ENCODE results near the gene NPTXR. TPM values are rescaled to one million over a fixed set of nuclear protein-coding genes. Genes with fewer than 3 reads are reported as not detected.

NPTXR gene
- total RNA-seq, 2 experiments from 2014 or later, result 4.2 to 4.6 TPM

DNA sequence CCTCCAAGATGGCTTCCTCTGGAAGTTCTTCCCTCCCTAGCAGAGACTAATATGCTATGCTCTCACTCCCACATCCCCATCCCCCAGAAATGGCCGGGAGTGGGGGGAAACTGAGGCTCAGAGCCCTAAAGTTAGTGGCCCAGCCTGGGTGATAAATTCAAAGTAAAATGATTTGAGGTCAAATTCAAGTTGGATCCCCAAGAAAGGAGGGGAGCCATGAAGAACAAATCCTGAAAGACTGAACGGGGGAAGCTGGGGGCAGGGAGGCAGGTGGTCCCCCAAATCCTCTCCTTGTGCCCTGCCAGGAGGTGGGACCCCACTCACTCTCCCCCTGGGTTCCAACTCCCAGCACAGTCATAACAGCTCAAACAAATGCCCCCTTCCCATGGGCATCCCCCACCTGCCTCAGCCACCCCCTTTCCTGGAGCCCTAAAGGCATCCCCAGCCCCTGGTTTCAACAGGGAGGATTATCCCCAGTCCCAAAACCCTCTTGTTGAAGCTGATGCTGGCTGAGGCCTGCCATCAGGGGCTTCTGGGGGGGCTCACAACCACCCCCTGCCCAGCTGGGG, 27.0 kb upstream of the NPTXR start:
- peak overlapping the region; percentile 44 to 66 for H3K27ac ChIP-seq (ENCODE audit: low read depth in 1 of 2, low read length in 2 of 2)
- intact Hi-C loops (cut with DNase I, micrococcal nuclease), result loop anchor here (1.0 to 5.0 kb wide), 8 partner anchors 111 to 656 kb away; partner anchors contain the start of genes APOBEC3B (in 1 of the 2), CBX7 (in 1 of the 2), CSNK1E (in 1 of the 2) and RPL3 (in 1 of the 2)
- Mint-ChIP-seq H3K27ac (peak overlapping the region; percentile 89), H3K27me3 (no peaks in the 10 kb centered on the region), H3K9me3 (no peaks in the 10 kb centered on the region), H3K4me3 (peak overlapping the region; percentile 95), H3K36me3 (ENCODE audit: low read depth) (peaks cover 29% of the 10 kb centered on the region), H3K4me1 (ENCODE audit: low read depth) (peaks cover 57% of the 10 kb centered on the region)
- DNase-seq (peak in 1 of 14 experiments; percentile 29), ATAC-seq (ENCODE audit: poor library complexity) (no peak)
- no peaks in the 10 kb centered on the region for H3K9me3 ChIP-seq (ENCODE audit: control insufficient read depth in 1 of 2, insufficient read depth in 1 of 2, low read length in 2 of 2)
- H3K4me3 ChIP-seq (ENCODE audit: low read length), result peak overlapping the region; percentile 63
- TF ChIP-seq, protein P1, sequence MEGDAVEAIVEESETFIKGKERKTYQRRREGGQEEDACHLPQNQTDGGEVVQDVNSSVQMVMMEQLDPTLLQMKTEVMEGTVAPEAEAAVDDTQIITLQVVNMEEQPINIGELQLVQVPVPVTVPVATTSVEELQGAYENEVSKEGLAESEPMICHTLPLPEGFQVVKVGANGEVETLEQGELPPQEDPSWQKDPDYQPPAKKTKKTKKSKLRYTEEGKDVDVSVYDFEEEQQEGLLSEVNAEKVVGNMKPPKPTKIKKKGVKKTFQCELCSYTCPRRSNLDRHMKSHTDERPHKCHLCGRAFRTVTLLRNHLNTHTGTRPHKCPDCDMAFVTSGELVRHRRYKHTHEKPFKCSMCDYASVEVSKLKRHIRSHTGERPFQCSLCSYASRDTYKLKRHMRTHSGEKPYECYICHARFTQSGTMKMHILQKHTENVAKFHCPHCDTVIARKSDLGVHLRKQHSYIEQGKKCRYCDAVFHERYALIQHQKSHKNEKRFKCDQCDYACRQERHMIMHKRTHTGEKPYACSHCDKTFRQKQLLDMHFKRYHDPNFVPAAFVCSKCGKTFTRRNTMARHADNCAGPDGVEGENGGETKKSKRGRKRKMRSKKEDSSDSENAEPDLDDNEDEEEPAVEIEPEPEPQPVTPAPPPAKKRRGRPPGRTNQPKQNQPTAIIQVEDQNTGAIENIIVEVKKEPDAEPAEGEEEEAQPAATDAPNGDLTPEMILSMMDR (IDR thresholded peaks at IDR 0.05), result no peak
- ChIA-PET CTCF (interaction anchor here (0.5 to 3.5 kb wide), 28 partner anchors 8 to 528 kb away, joined by 3 to 73 read pairs (median 4); partner anchors contain the start of genes CBX7, RPL3 and TAB1), POLR2A (interaction anchor here (0.5 to 4.2 kb wide), 18 partner anchors 27 to 1173 kb away, joined by 3 to 38 read pairs (median 4); partner anchors contain the start of genes CBX7, GTPBP1, MAFF and NPTXR)
- no peaks in the 10 kb centered on the region for H3K27me3 ChIP-seq (ENCODE audit: control insufficient read depth in 1 of 2, insufficient read depth in 2 of 2, low read length in 2 of 2)
- peaks cover 63% of the 10 kb centered on the region for H3K4me1 ChIP-seq (ENCODE audit: insufficient read depth, low read length)
- H3K36me3 ChIP-seq (ENCODE audit: insufficient read depth, low read length), result peaks cover 25% of the 10 kb centered on the region

- Histone ChIP-seq H3K9me3 (ENCODE audit: control insufficient read depth in 1 of 2, insufficient read depth in 1 of 2, low read length in 2 of 2) (no peaks in the 10 kb centered on the region), H3K27me3 (ENCODE audit: control insufficient read depth in 1 of 2, insufficient read depth in 2 of 2, low read length in 2 of 2) (no peaks in the 10 kb centered on the region), H3K36me3 (ENCODE audit: insufficient read depth, low read length) (peaks cover 31% of the 10 kb centered on the region), H3K4me1 (ENCODE audit: insufficient read depth, low read length) (peaks cover 68% of the 10 kb centered on the region), H3K27ac (ENCODE audit: low read depth in 1 of 2, low read length in 2 of 2) (peak overlapping the region in 1 of 2 donors; percentile 66), H3K4me3 (ENCODE audit: low read length) (peak overlapping the region; percentile 63)
- no peaks in the 10 kb centered on the region for H3K27me3 Mint-ChIP-seq
- ATAC-seq (ENCODE audit: poor library complexity), result peak; percentile 51
- intact Hi-C loops (cut with DNase I, micrococcal nuclease), result loop anchor here (1.0 to 5.0 kb wide), 8 partner anchors 112 to 657 kb away; partner anchors contain the start of genes APOBEC3B (in 1 of the 2), CBX7 (in 1 of the 2), CSNK1E (in 1 of the 2) and RPL3 (in 1 of the 2)
- peak overlapping the region; percentile 89 for H3K27ac Mint-ChIP-seq
- POLR2A ChIA-PET, result interaction anchor here (0.6 to 4.2 kb wide), 14 partner anchors 17 to 449 kb away, joined by 3 to 38 read pairs (median 4); partner anchors contain the start of genes CBX7, GTPBP1, NPTXR and RPL3
- peaks cover 29% of the 10 kb centered on the region for H3K36me3 Mint-ChIP-seq (ENCODE audit: low read depth)
- CTCF ChIA-PET, result interaction anchor here (0.5 to 3.5 kb wide), 34 partner anchors 8 to 1042 kb away, joined by 3 to 73 read pairs (median 4); partner anchors contain the start of genes CBX7, RPL3 and TAB1
- H3K9me3 Mint-ChIP-seq, result no peaks in the 10 kb centered on the region
- peaks cover 57% of the 10 kb centered on the region for H3K4me1 Mint-ChIP-seq (ENCODE audit: low read depth)
- DNase-seq, result peak; percentile 74 to 93 (median 83)
- TF ChIP-seq, protein P1 (IDR thresholded peaks at IDR 0.05), result peak; percentile 98
- peak overlapping the region; percentile 95 for H3K4me3 Mint-ChIP-seq
Measured at GRCh38 chr22:38870312-38870741, 26.5 kb upstream of the NPTXR start.

GRCh38 chr22:38869663-38870062, 25.8 kb upstream of the NPTXR start:
- peaks cover 36% of the 10 kb centered on the region for H3K36me3 ChIP-seq (ENCODE audit: insufficient read depth, low read length)
- Mint-ChIP-seq H3K27me3 (no peaks in the 10 kb centered on the region), H3K4me1 (ENCODE audit: low read depth) (peaks cover 55% of the 10 kb centered on the region), H3K9me3 (no peaks in the 10 kb centered on the region), H3K36me3 (ENCODE audit: low read depth) (peaks cover 29% of the 10 kb centered on the region), H3K4me3 (peak overlapping the region; percentile 95), H3K27ac (peak overlapping the region; percentile 89)
- ChIA-PET POLR2A (interaction anchor here (0.6 to 4.2 kb wide), 13 partner anchors 17 to 450 kb away, joined by 3 to 38 read pairs (median 4); partner anchors contain the start of genes CBX7, NPTXR and RPL3), CTCF (interaction anchor here (0.6 to 3.5 kb wide), 33 partner anchors 9 to 1043 kb away, joined by 3 to 73 read pairs (median 4); partner anchors contain the start of genes APOBEC3D, CBX7, RPL3 and TAB1)
- DNase-seq, result peak in 1 of 14 experiments; percentile 14
- H3K27me3 ChIP-seq (ENCODE audit: control insufficient read depth in 1 of 2, insufficient read depth in 2 of 2, low read length in 2 of 2), result no peaks in the 10 kb centered on the region
- H3K4me1 ChIP-seq (ENCODE audit: insufficient read depth, low read length), result peaks cover 74% of the 10 kb centered on the region
- H3K9me3 ChIP-seq (ENCODE audit: control insufficient read depth in 1 of 2, insufficient read depth in 1 of 2, low read length in 2 of 2), result no peaks in the 10 kb centered on the region
- intact Hi-C loops (cut with DNase I, micrococcal nuclease), result loop anchor here (1.0 to 5.0 kb wide), 9 partner anchors 58 to 658 kb away; partner anchors contain the start of genes APOBEC3B (in 1 of the 2), CBX7 (in 1 of the 2), CSNK1E (in 1 of the 2) and RPL3 (in 1 of the 2)
- no peak for ATAC-seq (ENCODE audit: poor library complexity)
- no peak overlapping the region for H3K27ac ChIP-seq (ENCODE audit: low read depth in 1 of 2, low read length in 2 of 2)
- no peak overlapping the region for H3K4me3 ChIP-seq (ENCODE audit: low read length)
- TF ChIP-seq, protein P1 (IDR thresholded peaks at IDR 0.05), result no peak

Data from CD4-positive, alpha-beta T cell (primary cell).